ENCODE measurements around the gene GRID1.

- no peak for TF ChIP-seq CTCF (IDR thresholded peaks at IDR 0.05; ENCODE audit: low read length)
- no peak for TF ChIP-seq EZH2 (IDR thresholded peaks at IDR 0.05; ENCODE audit: borderline replicate concordance, low read length)
Observed at GRCh38 chr10:86311906-86312305, 54.7 kb downstream of the GRID1 start.
